AG20443 (cell line): ENCODE results near the gene FXYD2.
A peak's percentile ranks its signal among the peaks of the same experiment; 100 is the strongest.

ENCODE experiments used
- DNase-seq: peaks from one replicate; pipeline ENCODE4 v3.0.0; 2012; ENCODE audit warnings: low spot score, mixed read lengths

Gene FXYD2

GRCh38 chr11:117857734-117858414 lies 33.3 kb upstream of the FXYD2 start:
- DNase-seq, result no peak

- DNase-seq, result no peak
Observed at GRCh38 chr11:117855912-117856651, 31.5 kb upstream of the FXYD2 start.

DNA sequence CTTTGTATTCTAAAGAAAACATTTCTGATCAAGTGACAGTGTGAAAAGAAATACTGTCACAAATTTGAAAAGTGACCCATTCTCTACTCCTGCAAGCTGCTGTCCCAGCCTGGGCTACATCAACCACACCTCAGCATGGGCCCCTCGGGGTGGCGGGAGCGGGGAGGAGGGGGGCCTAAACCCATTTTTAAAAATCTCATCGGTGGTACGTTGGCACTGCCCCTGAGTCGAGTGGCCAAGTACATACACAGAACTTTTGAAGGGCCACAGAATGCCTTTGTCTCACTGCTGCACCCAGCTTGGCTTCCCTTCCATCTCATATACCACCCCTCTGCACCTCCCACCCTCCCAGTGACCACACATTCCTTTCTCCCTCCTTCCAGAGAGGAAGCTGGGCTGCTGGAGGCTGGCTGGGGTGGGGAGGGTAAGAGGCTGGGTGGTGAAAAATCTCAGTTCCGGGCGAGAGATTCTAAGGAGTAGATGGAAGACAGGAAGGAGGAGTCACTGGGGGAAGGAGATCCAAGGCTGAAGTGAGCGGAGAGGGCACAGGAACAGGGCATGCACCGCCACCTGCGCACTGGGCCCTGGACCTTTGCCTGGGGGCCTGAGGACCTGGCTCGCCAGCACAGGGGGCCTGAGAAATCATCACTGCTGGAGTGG lies 30.8 kb upstream of the FXYD2 start:
- DNase-seq, result no peak

- no peak for DNase-seq
Observed at GRCh38 chr11:117852309-117852708, 27.8 kb upstream of the FXYD2 start.

DNA sequence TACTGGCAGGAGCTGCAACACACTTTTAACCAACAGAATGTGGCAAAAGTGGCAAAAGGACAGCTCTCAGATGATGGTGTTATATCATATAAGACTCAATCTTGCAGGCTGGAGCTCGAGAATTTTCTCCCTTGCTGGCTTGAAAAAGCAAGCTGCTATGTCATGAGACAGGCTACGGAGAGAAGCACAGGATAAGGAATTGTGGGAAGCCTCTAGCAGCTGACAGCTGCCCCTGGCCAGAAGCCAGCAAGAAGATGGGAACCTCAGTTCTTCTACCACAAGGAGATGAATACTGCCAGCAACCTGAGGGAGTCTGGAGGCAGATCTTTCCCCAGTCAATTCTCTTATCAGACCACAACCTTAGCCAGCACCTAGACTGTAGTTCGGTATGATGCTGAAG lies 27.3 kb upstream of the FXYD2 start:
- no peak for DNase-seq

- DNase-seq, result no peak
Observed at GRCh38 chr11:117851106-117851505, 26.6 kb upstream of the FXYD2 start.

- DNase-seq, result no peak
Observed at GRCh38 chr11:117849781-117850414, 25.4 kb upstream of the FXYD2 start.

DNA sequence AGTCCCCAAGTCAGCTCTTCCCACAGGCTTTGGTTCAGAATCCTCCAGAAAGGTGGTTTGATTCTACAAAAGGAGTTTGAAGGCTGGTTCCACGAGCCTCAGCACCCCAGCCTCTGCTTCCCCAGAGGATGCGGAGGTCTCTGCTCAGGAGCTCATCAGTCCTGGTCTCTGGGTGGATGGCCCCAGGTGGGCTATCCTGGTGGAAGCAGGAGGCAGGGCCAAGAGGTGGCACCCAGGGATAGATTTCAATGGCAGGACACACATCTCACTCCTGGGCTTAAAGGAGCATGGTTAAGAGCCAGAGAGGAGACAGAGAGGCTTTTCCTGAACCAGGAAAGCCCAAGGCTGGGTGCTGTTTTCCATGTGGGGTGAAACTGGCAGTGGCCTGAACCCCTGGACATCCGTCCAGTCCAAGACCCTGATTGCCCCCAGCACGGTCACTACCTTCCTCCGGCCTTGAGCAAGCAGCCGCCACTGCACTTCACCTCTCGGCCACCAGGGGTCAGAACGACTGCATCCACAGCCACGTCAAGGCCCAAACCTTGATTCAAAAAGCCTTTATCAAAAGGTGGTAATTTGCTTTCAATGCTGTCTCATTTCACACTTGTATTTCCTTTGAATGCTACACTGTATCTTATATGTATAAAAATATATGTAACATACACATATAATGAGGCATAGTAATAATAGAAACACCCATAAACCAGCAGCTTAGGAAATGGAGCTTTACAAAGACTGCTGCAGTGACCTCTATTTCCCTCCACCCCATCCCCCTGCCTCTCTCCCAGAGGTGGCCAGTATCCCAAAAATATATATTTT lies 19.3 kb upstream of the FXYD2 start:
- peak; percentile 76 for DNase-seq

GRCh38 chr11:117842131-117842941 lies 17.8 kb upstream of the FXYD2 start:
- DNase-seq, result no peak

DNA sequence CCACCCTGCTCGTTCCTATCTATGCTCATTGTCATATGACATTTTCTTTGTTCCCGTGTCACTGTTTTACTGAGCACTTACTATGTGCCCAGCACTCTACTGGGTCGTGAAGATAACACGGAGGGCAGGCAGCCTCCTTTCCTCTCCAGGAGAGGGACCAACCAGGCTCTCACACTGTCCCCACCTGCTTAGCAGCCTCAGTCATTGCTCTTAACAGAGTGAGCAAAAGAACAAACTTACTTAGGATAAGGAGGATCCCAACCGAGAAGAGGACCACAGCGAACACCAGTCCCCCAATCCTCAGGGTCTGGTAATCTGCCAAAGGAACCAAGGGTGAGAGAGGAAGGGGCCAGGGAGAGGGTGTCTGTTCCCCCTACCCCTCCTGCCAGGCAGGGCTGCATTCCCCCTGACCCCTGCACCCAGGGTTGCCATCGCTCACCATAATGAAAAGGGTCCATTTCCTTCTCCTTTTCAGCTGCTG lies 17.0 kb upstream of the FXYD2 start:
- no peak for DNase-seq

DNA sequence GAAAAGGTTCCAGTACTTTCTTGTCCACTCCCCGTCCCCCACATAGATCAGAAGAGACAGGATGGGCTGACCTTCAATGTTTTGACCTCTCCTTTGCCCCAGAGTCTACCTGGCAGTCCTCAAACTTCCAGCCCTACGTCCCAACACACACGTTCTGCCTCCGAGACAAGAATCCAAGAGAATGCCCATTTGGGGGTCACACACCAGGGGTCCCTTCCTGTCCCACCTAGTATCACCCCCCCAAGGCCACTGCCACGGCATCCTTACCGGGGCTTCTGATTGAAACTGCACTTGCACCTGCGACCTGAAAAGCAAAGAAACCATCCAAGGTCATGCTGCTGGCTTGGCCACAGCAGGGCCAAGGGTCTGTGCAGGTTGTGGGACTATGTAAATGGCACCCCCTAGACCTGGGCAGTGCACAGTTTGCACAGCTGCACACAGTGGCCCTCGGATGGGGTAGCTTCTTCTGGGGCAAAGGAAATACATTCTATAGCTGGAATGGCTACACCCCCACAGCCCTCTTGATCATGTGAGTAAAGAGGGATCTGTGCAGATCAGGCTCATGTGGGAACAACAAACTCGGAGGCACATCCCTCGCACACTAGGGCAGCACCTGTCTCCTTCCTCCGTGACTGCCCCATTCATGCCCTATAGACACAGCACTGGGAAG lies 16.5 kb upstream of the FXYD2 start:
- DNase-seq, result no peak

DNA sequence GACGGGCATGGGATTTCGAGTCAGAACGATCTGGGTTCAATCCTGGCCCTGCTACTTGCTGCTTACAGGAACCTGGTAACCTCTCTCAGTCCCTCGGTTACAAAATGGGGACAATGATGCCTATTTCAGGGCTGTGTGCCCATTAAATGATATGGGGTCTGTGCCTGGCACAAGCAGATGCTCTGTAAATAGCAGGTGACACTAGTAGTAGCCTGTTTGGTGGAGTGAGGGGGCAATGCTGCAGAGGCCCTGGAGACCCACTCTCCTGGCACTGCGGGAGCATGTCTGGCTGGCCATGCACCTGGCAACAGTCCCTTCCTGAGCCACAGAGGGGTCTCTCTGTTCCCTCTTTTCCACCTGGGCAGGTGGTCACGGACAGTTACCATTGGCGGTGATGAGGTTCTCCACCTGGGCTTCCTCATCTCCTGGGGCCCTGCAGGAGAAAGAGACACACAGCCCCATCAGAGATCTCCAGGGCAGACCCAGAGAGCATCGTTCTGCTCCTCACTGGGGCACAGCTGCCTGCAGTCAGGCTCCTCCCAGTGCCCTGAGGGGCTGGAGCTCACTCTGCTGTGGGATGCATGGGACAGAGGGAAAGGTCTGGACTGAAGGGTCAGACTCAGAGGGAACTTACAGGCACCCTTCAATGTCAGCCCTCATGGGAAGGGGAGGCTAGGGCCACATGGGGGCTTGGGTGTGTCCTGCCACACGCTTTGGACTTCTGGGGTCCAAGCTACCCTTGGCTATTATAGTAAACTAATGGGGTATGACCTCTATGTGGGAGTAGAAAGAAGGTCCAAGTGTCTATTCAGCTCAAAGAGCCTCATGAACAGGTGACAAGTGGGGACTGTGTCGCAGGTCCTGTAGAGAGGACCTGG lies 15.6 kb upstream of the FXYD2 start:
- no peak for DNase-seq

DNA sequence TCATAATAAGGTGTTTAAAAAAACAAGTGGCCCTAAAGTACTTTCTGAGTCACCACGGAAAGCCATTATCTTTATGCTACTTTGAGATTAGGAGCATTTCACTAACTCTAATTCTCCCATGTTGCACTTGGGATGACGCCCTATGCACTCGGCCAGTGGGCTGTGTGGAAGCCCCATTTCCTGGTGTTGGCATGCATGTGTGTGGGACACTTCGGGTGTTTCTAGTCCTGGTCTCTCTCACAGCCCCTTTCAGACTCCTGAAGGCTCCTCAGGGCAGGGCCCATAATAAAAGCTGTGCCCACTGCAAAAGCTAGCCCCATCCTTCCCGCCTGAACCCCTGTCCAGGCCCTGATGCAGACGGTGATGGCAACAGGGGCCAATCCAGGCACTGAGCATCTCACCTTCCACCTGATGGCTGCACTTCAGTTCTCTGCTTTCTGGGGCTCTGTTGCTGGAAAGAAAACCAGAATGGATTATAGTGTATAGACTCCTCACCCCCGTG lies 14.9 kb upstream of the FXYD2 start:
- no peak for DNase-seq

DNA sequence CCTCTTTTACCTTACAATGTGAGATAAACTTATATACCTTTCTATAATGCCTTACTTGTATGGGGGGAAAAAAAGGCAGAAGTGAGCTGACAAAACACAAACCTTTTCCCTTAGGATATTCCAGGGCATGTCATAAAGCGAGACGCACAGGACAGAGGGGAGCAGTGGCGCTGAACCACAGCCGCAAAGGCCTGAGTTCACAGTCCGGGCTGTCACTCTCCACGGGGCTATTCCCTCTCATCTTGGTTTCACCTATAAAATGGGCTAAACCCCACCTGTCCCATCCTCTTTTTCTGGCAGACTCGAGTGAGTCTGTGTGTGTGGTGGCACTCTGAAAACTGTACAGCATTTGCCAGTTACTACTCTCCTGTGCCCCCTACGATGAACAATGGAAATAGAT lies 14.4 kb upstream of the FXYD2 start:
- DNase-seq, result no peak

GRCh38 chr11:117837791-117838190 lies 13.2 kb upstream of the FXYD2 start:
- no peak for DNase-seq

GRCh38 chr11:117837070-117837776 lies 12.7 kb upstream of the FXYD2 start:
- no peak for DNase-seq

DNA sequence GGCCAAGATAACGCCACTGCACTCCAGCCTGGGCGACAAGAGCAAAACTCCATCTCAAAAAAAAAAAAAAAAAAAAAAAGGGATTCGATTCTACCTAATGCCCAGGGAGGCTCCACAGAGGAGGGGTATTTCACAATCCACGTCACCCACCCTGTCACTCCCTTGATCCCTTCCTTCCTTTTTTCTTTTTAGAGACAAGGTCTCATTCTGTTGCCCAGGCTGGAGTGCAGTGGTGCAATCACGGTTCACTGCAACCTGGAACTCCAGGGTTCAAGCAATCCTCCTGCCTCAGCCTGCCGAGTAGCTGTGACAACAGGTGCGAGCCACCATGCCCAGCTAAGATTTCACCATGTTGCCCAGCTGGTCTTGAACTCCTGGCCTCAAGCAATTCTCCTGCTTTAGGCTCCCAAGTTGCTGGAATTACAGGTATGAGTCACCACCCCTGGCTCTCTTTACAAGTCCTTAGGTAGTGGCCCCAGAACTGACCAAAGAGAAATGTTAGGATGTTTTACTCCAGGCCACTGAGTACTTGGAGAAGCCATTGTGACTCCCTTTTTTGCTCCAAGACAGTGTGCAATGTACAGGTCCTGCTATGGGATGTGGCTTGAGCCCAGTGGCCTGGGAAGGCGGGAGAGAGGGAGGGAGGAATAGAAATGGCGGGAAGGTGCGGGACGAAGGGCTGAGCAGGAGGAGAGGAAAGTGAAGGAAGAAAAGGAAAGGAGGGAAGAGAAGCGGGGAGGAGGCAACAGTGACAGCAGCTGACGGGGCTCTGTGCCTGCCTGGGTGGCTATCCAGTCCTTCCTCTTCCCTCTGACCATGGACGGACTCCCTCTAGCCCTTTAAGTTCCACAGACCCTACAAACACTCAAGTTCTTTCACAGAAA lies 11.8 kb upstream of the FXYD2 start:
- no peak for DNase-seq
